ENCODE measurements around the gene SYT2. TPM values are rescaled to one million over a fixed set of nuclear protein-coding genes. Genes with fewer than 3 reads are reported as not detected.

Gene SYT2
- total and polyA plus RNA-seq, 2 of the 13 experiments (the other 11 are each of a cell fraction or from before 2014, with no cell fraction given): not detected

DNA sequence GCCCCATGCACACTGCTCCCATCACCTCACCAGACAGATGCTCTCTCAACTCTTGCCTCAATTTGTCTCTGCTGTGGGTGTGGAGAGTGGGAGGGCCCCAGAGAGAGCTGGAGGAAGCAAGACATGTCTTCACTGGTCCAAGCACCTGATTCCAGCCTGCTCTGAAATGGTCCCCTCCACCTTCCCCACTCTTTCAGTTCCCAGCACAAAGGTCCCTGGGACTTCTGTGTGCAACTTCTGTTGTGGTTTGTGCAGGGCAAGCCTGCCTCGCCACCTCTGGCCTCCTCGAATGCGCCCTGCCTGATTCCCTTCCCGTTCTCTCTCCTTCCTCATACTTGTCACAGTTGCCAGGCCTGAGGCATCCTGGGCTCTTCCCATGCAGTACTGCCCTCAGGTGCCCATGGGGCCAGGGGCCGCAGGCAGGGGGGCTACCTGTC lies 119.3 kb downstream of the SYT2 start (continued):
- TF ChIP-seq, protein P1, sequence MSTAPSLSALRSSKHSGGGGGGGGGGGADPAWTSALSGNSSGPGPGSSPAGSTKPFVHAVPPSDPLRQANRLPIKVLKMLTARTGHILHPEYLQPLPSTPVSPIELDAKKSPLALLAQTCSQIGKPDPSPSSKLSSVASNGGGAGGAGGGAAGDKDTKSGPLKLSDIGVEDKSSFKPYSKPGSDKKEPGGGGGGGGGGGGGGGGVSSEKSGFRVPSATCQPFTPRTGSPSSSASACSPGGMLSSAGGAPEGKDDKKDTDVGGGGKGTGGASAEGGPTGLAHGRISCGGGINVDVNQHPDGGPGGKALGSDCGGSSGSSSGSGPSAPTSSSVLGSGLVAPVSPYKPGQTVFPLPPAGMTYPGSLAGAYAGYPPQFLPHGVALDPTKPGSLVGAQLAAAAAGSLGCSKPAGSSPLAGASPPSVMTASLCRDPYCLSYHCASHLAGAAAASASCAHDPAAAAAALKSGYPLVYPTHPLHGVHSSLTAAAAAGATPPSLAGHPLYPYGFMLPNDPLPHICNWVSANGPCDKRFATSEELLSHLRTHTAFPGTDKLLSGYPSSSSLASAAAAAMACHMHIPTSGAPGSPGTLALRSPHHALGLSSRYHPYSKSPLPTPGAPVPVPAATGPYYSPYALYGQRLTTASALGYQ (CRISPR knock-in tag; IDR thresholded peaks at IDR 0.05): no peak

DNA sequence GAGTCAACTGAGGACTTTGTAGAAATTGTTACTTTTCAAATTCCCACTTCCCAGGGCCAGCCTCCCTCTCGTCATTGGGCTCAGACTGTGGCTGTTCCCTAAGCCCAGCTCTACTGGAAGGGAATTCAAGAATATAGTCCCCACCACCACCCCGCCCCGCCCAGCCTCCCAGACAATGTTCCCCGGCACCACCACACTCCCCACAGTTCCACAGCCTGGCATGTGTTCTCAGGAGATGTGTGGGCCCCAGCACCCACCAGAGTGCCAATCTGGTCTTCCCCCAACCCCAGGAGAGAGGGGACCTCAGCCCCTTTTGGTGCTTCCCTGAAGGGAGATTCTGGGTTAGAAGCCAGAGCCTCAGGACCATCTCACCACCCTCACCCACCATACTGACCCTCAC lies 120.1 kb downstream of the SYT2 start:
- Histone ChIP-seq H3K27ac (ENCODE audit: extremely low read length, insufficient read depth, low read length) (no peak overlapping the region), H3K27me3 (ENCODE audit: control insufficient read depth in 1 of 2, insufficient read depth in 2 of 2, low read length in 2 of 2) (no peaks in the 10 kb centered on the region), H3K9me3 (ENCODE audit: low read length) (no peaks in the 10 kb centered on the region), H3K4me3 (replicated peaks in 1 of 3; ENCODE audit: insufficient read depth in 1 of 3, low read depth in 2 of 3, low read length in 3 of 3) (no peak overlapping the region), H2AFZ (ENCODE audit: low read length) (no peak overlapping the region), H3K4me1 (ENCODE audit: insufficient read depth, low read length) (peaks cover 29% of the 10 kb centered on the region), H3K9ac (ENCODE audit: insufficient read depth, low read depth, low read length) (no peak overlapping the region), H3K36me3 (replicated peaks in 1 of 2; ENCODE audit: control insufficient read depth in 1 of 2, insufficient read depth in 2 of 2, low read length in 2 of 2) (no peaks in the 10 kb centered on the region; a peak in 1 of 5 replicates), H3K79me2 (ENCODE audit: insufficient read depth, low read length) (no peaks in the 10 kb centered on the region), H3K4me2 (ENCODE audit: low read depth, low read length) (no peak overlapping the region), H4K20me1 (ENCODE audit: insufficient read depth, low read length) (no peaks in the 10 kb centered on the region)
- CTCF ChIA-PET (ENCODE audit: low intra/inter-chr PET ratio, low total read pairs): no interaction called here
- ATAC-seq (no peak), FAIRE-seq (no peak), DNase-seq (ENCODE audit: low spot score) (no peak)
- in situ Hi-C loops (cut with HindIII; ENCODE audit: extremely low pct_ligation_motif_present, low pct_unique_long_range_greater_than_20kb) (loop anchor here (10.0 kb wide), 1 partner anchor 85 kb away; no protein-coding TSS in a partner anchor), intact Hi-C loops (cut with micrococcal nuclease; ENCODE audit: unreplicated experiment) (no loop called here)
- no TSS peak for BruUV-seq (replicated peaks)
- POLR2A ChIA-PET: no interaction called here
- WGBS (ENCODE audit: low lambda C conversion rate): 96% methylated on average over 2 of the region's 4 CpGs
- TF ChIP-seq KDM5A (IDR thresholded peaks at IDR 0.05; ENCODE audit: borderline replicate concordance, low read length) (no peak), XBP1 (CRISPR knock-in tag; IDR thresholded peaks at IDR 0.05) (no peak), ZNF431 (CRISPR knock-in tag; IDR thresholded peaks at IDR 0.05; ENCODE audit: borderline replicate concordance, low read depth) (no peak), TEAD3 (CRISPR knock-in tag; optimal IDR thresholded peaks at IDR 0.05; ENCODE audit: borderline replicate concordance) (no peak), ZNF570 (CRISPR knock-in tag; IDR thresholded peaks at IDR 0.05; ENCODE audit: borderline replicate concordance) (no peak), ZBTB42 (CRISPR knock-in tag; IDR thresholded peaks at IDR 0.05) (no peak), ZNF782 (CRISPR knock-in tag; IDR thresholded peaks at IDR 0.05; ENCODE audit: borderline replicate concordance) (no peak), ZNF775 (CRISPR knock-in tag; IDR thresholded peaks at IDR 0.05; ENCODE audit: borderline replicate concordance) (no peak)
- TF ChIP-seq, protein P2, sequence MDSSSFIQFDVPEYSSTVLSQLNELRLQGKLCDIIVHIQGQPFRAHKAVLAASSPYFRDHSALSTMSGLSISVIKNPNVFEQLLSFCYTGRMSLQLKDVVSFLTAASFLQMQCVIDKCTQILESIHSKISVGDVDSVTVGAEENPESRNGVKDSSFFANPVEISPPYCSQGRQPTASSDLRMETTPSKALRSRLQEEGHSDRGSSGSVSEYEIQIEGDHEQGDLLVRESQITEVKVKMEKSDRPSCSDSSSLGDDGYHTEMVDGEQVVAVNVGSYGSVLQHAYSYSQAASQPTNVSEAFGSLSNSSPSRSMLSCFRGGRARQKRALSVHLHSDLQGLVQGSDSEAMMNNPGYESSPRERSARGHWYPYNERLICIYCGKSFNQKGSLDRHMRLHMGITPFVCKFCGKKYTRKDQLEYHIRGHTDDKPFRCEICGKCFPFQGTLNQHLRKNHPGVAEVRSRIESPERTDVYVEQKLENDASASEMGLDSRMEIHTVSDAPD (CRISPR knock-in tag; IDR thresholded peaks at IDR 0.05): no peak
- TF ChIP-seq, protein P3, sequence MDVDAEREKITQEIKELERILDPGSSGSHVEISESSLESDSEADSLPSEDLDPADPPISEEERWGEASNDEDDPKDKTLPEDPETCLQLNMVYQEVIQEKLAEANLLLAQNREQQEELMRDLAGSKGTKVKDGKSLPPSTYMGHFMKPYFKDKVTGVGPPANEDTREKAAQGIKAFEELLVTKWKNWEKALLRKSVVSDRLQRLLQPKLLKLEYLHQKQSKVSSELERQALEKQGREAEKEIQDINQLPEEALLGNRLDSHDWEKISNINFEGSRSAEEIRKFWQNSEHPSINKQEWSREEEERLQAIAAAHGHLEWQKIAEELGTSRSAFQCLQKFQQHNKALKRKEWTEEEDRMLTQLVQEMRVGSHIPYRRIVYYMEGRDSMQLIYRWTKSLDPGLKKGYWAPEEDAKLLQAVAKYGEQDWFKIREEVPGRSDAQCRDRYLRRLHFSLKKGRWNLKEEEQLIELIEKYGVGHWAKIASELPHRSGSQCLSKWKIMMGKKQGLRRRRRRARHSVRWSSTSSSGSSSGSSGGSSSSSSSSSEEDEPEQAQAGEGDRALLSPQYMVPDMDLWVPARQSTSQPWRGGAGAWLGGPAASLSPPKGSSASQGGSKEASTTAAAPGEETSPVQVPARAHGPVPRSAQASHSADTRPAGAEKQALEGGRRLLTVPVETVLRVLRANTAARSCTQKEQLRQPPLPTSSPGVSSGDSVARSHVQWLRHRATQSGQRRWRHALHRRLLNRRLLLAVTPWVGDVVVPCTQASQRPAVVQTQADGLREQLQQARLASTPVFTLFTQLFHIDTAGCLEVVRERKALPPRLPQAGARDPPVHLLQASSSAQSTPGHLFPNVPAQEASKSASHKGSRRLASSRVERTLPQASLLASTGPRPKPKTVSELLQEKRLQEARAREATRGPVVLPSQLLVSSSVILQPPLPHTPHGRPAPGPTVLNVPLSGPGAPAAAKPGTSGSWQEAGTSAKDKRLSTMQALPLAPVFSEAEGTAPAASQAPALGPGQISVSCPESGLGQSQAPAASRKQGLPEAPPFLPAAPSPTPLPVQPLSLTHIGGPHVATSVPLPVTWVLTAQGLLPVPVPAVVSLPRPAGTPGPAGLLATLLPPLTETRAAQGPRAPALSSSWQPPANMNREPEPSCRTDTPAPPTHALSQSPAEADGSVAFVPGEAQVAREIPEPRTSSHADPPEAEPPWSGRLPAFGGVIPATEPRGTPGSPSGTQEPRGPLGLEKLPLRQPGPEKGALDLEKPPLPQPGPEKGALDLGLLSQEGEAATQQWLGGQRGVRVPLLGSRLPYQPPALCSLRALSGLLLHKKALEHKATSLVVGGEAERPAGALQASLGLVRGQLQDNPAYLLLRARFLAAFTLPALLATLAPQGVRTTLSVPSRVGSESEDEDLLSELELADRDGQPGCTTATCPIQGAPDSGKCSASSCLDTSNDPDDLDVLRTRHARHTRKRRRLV (CRISPR knock-in tag; IDR thresholded peaks at IDR 0.05): no peak
- TF ChIP-seq, protein P4, sequence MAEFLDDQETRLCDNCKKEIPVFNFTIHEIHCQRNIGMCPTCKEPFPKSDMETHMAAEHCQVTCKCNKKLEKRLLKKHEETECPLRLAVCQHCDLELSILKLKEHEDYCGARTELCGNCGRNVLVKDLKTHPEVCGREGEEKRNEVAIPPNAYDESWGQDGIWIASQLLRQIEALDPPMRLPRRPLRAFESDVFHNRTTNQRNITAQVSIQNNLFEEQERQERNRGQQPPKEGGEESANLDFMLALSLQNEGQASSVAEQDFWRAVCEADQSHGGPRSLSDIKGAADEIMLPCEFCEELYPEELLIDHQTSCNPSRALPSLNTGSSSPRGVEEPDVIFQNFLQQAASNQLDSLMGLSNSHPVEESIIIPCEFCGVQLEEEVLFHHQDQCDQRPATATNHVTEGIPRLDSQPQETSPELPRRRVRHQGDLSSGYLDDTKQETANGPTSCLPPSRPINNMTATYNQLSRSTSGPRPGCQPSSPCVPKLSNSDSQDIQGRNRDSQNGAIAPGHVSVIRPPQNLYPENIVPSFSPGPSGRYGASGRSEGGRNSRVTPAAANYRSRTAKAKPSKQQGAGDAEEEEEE (CRISPR knock-in tag; IDR thresholded peaks at IDR 0.05; ENCODE audit: borderline replicate concordance): no peak
